Thoracic aorta (tissue), 2 donors: ENCODE data around the gene TRIM62. TPM values are rescaled to one million over a fixed set of nuclear protein-coding genes. Genes with fewer than 3 reads are reported as not detected.
"Not testable (repeated sequence)": the region's sequence is repeated elsewhere in the genome, so short reads cannot be mapped to it uniquely, and the experiment has no call there.

Source experiments
- ATAC-seq: fragments of 150-250 bp; one replicate; pipeline ENCODE4 v1.8.0; 2017; ENCODE audit warnings: low read depth; ENCODE audit not compliant: insufficient number of reproducible peaks, low FRiP score
- DNase-seq: peaks from one replicate; pipeline ENCODE4 v3.0.0-alpha.2; 2020; ENCODE audit warnings: low spot score
- H3K27ac ChIP-seq, 2 donors: fragments of 200-600 bp; sonication (generic); 1 replicate in 1 of 2; 2 replicates in 1 of 2; pipeline ENCODE4 v1.5.1; 2016; ENCODE audit warnings: mild to moderate bottlenecking in 2 of 2, moderate library complexity in 2 of 2
- H3K27me3 ChIP-seq: fragments of 200-600 bp; sonication (generic); replicated peaks from 2 replicates; pipeline ENCODE4 v1.6.0; 2016; ENCODE audit warnings: mild to moderate bottlenecking; ENCODE audit not compliant: insufficient read depth
- H3K36me3 ChIP-seq: fragments of 200-600 bp; sonication (generic); one replicate; pipeline ENCODE4 v1.5.1; 2016
- H3K4me1 ChIP-seq, 2 donors: fragments of 200-600 bp; sonication (generic); 1 replicate in 1 of 2; 2 replicates in 1 of 2; pipeline versions ENCODE4 v1.5.1 to v1.6.0; 2016; ENCODE audit warnings: low read depth in 2 of 2, mild to moderate bottlenecking in 1 of 2; ENCODE audit not compliant: control insufficient read depth in 1 of 2
- H3K4me3 ChIP-seq: fragments of 200-600 bp; sonication (generic); 2 replicates; pipeline ENCODE4 v1.5.1; 2016; ENCODE audit warnings: mild to moderate bottlenecking
- H3K9me3 ChIP-seq: fragments of 200-600 bp; sonication (generic); 2 replicates; pipeline ENCODE4 v1.5.1; 2016
- CTCF ChIP-seq: fragments of 200-600 bp; sonication (generic); IDR thresholded peaks from one replicate; pipeline ENCODE4 v1.5.1; 2019; ENCODE audit warnings: antibody characterized with exemption
- total RNA-seq, 2 donors: library from RNA; depleted of rRNA; stranded (reverse); fragments of >200 nt; gene quantifications; one replicate each; pipeline versions ENCODE4 v1.1.0 to v1.2.3, GENCODE V29; 2016

TRIM62 gene
- total RNA-seq, 2 donors from 2014 or later, result 13.0 to 14.0 TPM

- Histone ChIP-seq H3K27me3 (no peaks in the 10 kb centered on the region), H3K36me3 (no peaks in the 10 kb centered on the region), H3K4me1 (peaks cover 13 to 17% of the 10 kb centered on the region in 2 donors), H3K4me3 (peak overlapping the region; percentile 76), H3K27ac (peak overlapping the region; percentile 86 to 87), H3K9me3 (no peaks in the 10 kb centered on the region)
- peak; percentile 99 for DNase-seq
- peak; percentile 74 for TF ChIP-seq CTCF
- peak; percentile 100 for ATAC-seq
Measured at GRCh38 chr1:33127001-33127823, 54.6 kb downstream of the TRIM62 start.

- DNase-seq, result no peak
- no peak for ATAC-seq
- Histone ChIP-seq H3K27ac (peak overlapping the region; percentile 76 to 87), H3K36me3 (no peaks in the 10 kb centered on the region), H3K4me1 (peaks cover 13 to 17% of the 10 kb centered on the region in 2 donors), H3K4me3 (peak overlapping the region; percentile 76), H3K9me3 (no peaks in the 10 kb centered on the region), H3K27me3 (no peaks in the 10 kb centered on the region)
- no peak for TF ChIP-seq CTCF
Measured at GRCh38 chr1:33126411-33127000, 55.3 kb downstream of the TRIM62 start.

- not testable (repeated sequence) for H3K4me3 ChIP-seq, ATAC-seq, DNase-seq, H3K27ac ChIP-seq, H3K36me3 ChIP-seq, H3K27me3 ChIP-seq, H3K9me3 ChIP-seq
- peaks cover 13 to 17% of the 10 kb centered on the region in 2 donors for H3K4me1 ChIP-seq
Measured at GRCh38 chr1:33124647-33125046, 57.2 kb downstream of the TRIM62 start.

GRCh38 chr1:33123266-33123665, 58.6 kb downstream of the TRIM62 start:
- no peak for TF ChIP-seq CTCF

GRCh38 chr1:33122483-33123178, 59.2 kb downstream of the TRIM62 start:
- H3K27me3 ChIP-seq, result no peaks in the 10 kb centered on the region
- no peak overlapping the region for H3K27ac ChIP-seq
- TF ChIP-seq CTCF, result no peak
- DNase-seq, result no peak
- ATAC-seq, result no peak
- no peak overlapping the region for H3K4me3 ChIP-seq
- peaks cover 10% of the 10 kb centered on the region in 2 donors for H3K4me1 ChIP-seq
- H3K36me3 ChIP-seq, result no peaks in the 10 kb centered on the region
- no peaks in the 10 kb centered on the region for H3K9me3 ChIP-seq

More at GRCh38 chr1:33123266-33123665, 58.6 kb downstream of the TRIM62 start:
- peaks cover 13 to 16% of the 10 kb centered on the region in 2 donors for H3K4me1 ChIP-seq
- H3K36me3 ChIP-seq, result no peaks in the 10 kb centered on the region
- no peaks in the 10 kb centered on the region for H3K27me3 ChIP-seq
- H3K9me3 ChIP-seq, result no peaks in the 10 kb centered on the region
- H3K4me3 ChIP-seq, result no peak overlapping the region
- H3K27ac ChIP-seq, result no peak overlapping the region
- ATAC-seq (no peak), DNase-seq (no peak)
